ENCODE results near the gene C1QA.
"Not testable (repeated sequence)": the region's sequence is repeated elsewhere in the genome, so short reads cannot be mapped to it uniquely, and the experiment has no call there.

C1QA gene

GRCh38 chr1:22641247-22641646 lies 4.8 kb downstream of the C1QA start:
- no peak for DNase-seq (ENCODE audit: low read depth)

GRCh38 chr1:22641906-22642636 lies 5.6 kb downstream of the C1QA start:
- DNase-seq (ENCODE audit: low read depth) = peak; percentile 22

- DNase-seq (ENCODE audit: low read depth) = no peak
Measured at GRCh38 chr1:22643381-22643780, 7.0 kb downstream of the C1QA start, which contains the start of gene C1QC. Gene C1QC (plus strand): TSS chr1:22643633. CDS start chr1:22644024, 391 bp downstream.

- no peak for DNase-seq (ENCODE audit: low read depth)
Measured at GRCh38 chr1:22643928-22644327, 7.5 kb downstream of the C1QA start.

GRCh38 chr1:22645931-22646330 lies 9.5 kb downstream of the C1QA start:
- no peak for DNase-seq (ENCODE audit: low read depth)

GRCh38 chr1:22646384-22646783 lies 10.0 kb downstream of the C1QA start:
- peak; percentile 13 for DNase-seq (ENCODE audit: low read depth)

- no peak for DNase-seq (ENCODE audit: low read depth)
Measured at GRCh38 chr1:22650089-22650693, 13.8 kb downstream of the C1QA start.

GRCh38 chr1:22651941-22652856 lies 15.8 kb downstream of the C1QA start:
- DNase-seq (ENCODE audit: low read depth) = no peak

GRCh38 chr1:22652881-22653316 lies 16.5 kb downstream of the C1QA start, which contains the start of gene C1QB:
Gene C1QB (plus strand): TSS chr1:22653236. CDS start chr1:22659463, 6,227 bp downstream.
- no peak for DNase-seq (ENCODE audit: low read depth)

- no peak for DNase-seq (ENCODE audit: low read depth)
Measured at GRCh38 chr1:22654692-22655091, 18.3 kb downstream of the C1QA start.

- no peak for DNase-seq (ENCODE audit: low read depth)
Measured at GRCh38 chr1:22658385-22659163, 22.1 kb downstream of the C1QA start.

- no peak for DNase-seq (ENCODE audit: low read depth)
Measured at GRCh38 chr1:22660716-22661241, 24.4 kb downstream of the C1QA start.

GRCh38 chr1:22661880-22662279 lies 25.5 kb downstream of the C1QA start:
- DNase-seq (ENCODE audit: low read depth) = no peak

- no peak for DNase-seq (ENCODE audit: low read depth)
Measured at GRCh38 chr1:22662318-22662717, 25.9 kb downstream of the C1QA start.

- no peak for DNase-seq (ENCODE audit: low read depth)
Measured at GRCh38 chr1:22662986-22663408, 26.6 kb downstream of the C1QA start.

GRCh38 chr1:22665752-22666151 lies 29.3 kb downstream of the C1QA start:
- DNase-seq (ENCODE audit: low read depth) = no peak

GRCh38 chr1:22666412-22666811 lies 30.0 kb downstream of the C1QA start:
- DNase-seq (ENCODE audit: low read depth) = no peak

- not testable (repeated sequence) for DNase-seq (ENCODE audit: low read depth)
Measured at GRCh38 chr1:22668840-22669239, 32.4 kb downstream of the C1QA start.

GRCh38 chr1:22670352-22670975 lies 34.0 kb downstream of the C1QA start:
- DNase-seq (ENCODE audit: low read depth) = no peak

- no peak for DNase-seq (ENCODE audit: low read depth)
Measured at GRCh38 chr1:22671999-22672398, 35.6 kb downstream of the C1QA start.

All from fibroblast of gingiva (primary cell).